A673 (cell line): ENCODE measurements around the gene GAD2. TPM values are rescaled to one million over a fixed set of nuclear protein-coding genes. Genes with fewer than 3 reads are reported as not detected.

ENCODE experiments used
- BruUV-seq: library from RNA; stranded (reverse); fragments of 400-500 nt; replicated peaks from 2 replicates; lab custom pipeline; 2021; lab: Mats Ljungman, UMichigan
- CTCF ChIA-PET: fragments of 300-600 bp; sonication (Branson Sonifier 250); formaldehyde crosslinking; loops from one replicate; lab custom pipeline; 2022; ENCODE audit warnings: antibody characterized with exemption; lab: Charles Lee
- POLR2A ChIA-PET: fragments of 300-600 bp; sonication (Branson Sonifier 250); formaldehyde crosslinking; loops from one replicate; lab custom pipeline; 2022; ENCODE audit warnings: antibody characterized with exemption; ENCODE audit not compliant: low non-redundant PET; lab: Charles Lee
- DNase-seq: peaks from one replicate; pipeline ENCODE4 v3.0.0-alpha.2; 2015; ENCODE audit warnings: low spot score
- H3K27ac ChIP-seq: fragments of 200-600 bp; sonication (generic); 2 replicates; pipeline ENCODE4 v1.5.1; 2016; ENCODE audit warnings: mixed run types, low read depth, mild to moderate bottlenecking, mixed read lengths, antibody characterized with exemption, low read length; ENCODE audit not compliant: poor library complexity, severe bottlenecking
- H3K27me3 ChIP-seq: fragments of 200-600 bp; sonication (generic); replicated peaks from 2 replicates; pipeline ENCODE4 v1.6.1; 2017; ENCODE audit warnings: mixed run types, low read depth, mild to moderate bottlenecking, mixed read lengths, antibody characterized with exemption, low read length; ENCODE audit not compliant: insufficient read depth, poor library complexity
- H3K36me3 ChIP-seq: fragments of 200-600 bp; sonication (generic); 2 replicates; pipeline ENCODE4 v1.6.1; 2016; ENCODE audit warnings: mixed run types, mild to moderate bottlenecking, mixed read lengths, antibody characterized with exemption, low read length; ENCODE audit not compliant: insufficient read depth, poor library complexity, severe bottlenecking
- H3K4me1 ChIP-seq: fragments of 200-600 bp; sonication (generic); 2 replicates; pipeline ENCODE4 v1.6.1; 2017; ENCODE audit warnings: mixed run types, mild to moderate bottlenecking, mixed read lengths, antibody characterized with exemption, low read length; ENCODE audit not compliant: insufficient read depth, poor library complexity, severe bottlenecking
- H3K4me3 ChIP-seq: fragments of 200-600 bp; sonication (generic); 2 replicates; pipeline ENCODE4 v1.5.1; 2016; ENCODE audit warnings: low read depth, mixed run types, mild to moderate bottlenecking, mixed read lengths, low read length; ENCODE audit not compliant: poor library complexity, severe bottlenecking
- H3K9me3 ChIP-seq: fragments of 200-600 bp; sonication (generic); 2 replicates; pipeline ENCODE4 v1.6.1; 2016; ENCODE audit warnings: mixed run types, low read depth, mild to moderate bottlenecking, mixed read lengths, antibody characterized with exemption, low read length; ENCODE audit not compliant: poor library complexity, severe bottlenecking
- CTCF ChIP-seq: fragments of 300-800, 200-600 bp; sonication (generic); conservative IDR thresholded peaks from 2 replicates; pipeline ENCODE4 v1.5.1; 2017; ENCODE audit warnings: low read depth, mild to moderate bottlenecking, antibody characterized with exemption, low read length, moderate library complexity, mixed read lengths
- EZH2 ChIP-seq: fragments of 200-600 bp; sonication (generic); IDR thresholded peaks from 2 replicates; pipeline ENCODE4 v1.6.1; 2017; ENCODE audit warnings: borderline replicate concordance, low read depth, mild to moderate bottlenecking, mixed read lengths, antibody characterized with exemption, low read length; ENCODE audit not compliant: poor library complexity, severe bottlenecking
- intact Hi-C: fragments of 100-400 bp; cut with micrococcal nuclease; formaldehyde crosslinking; loops from one replicate; pipeline ENCODE4 v1.10.0; 2022; ENCODE audit not compliant: unreplicated experiment
- total RNA-seq: library from RNA; stranded (reverse); gene quantifications from 2 replicates; pipeline ENCODE4 v1.2.3, GENCODE V29; 2021

GAD2 gene
- total RNA-seq, 1 experiment from 2014 or later = 0.28 TPM

- BruUV-seq = no TSS peak
- POLR2A ChIA-PET = no interaction called here
- Histone ChIP-seq H3K4me1 (no peaks in the 10 kb centered on the region), H3K9me3 (no peaks in the 10 kb centered on the region), H3K4me3 (no peak overlapping the region), H3K36me3 (no peaks in the 10 kb centered on the region), H3K27ac (no peak overlapping the region), H3K27me3 (peaks cover 8% of the 10 kb centered on the region)
- intact Hi-C loops = no loop called here
- CTCF ChIA-PET = no interaction called here
- TF ChIP-seq EZH2 (no peak), CTCF (no peak)
- DNase-seq = no peak
Measured at GRCh38 chr10:26311383-26311940, 94.9 kb downstream of the GAD2 start.

GRCh38 chr10:26314265-26315013 is 97.9 kb downstream of the GAD2 start:
- POLR2A ChIA-PET = no interaction called here
- intact Hi-C loops = no loop called here
- TF ChIP-seq EZH2 (no peak), CTCF (no peak)
- H3K27me3 ChIP-seq = peaks cover 5% of the 10 kb centered on the region
- CTCF ChIA-PET = no interaction called here
- no peak overlapping the region for H3K27ac ChIP-seq
- no peaks in the 10 kb centered on the region for H3K4me1 ChIP-seq
- no peaks in the 10 kb centered on the region for H3K36me3 ChIP-seq
- H3K4me3 ChIP-seq = no peak overlapping the region
- BruUV-seq = no TSS peak
- no peak for DNase-seq
- no peaks in the 10 kb centered on the region for H3K9me3 ChIP-seq

GRCh38 chr10:26318672-26319071 is 102.1 kb downstream of the GAD2 start:
- DNase-seq = no peak
- intact Hi-C loops = no loop called here
- no peak overlapping the region for H3K27ac ChIP-seq
- no peaks in the 10 kb centered on the region for H3K9me3 ChIP-seq
- no TSS peak for BruUV-seq
- ChIA-PET POLR2A (no interaction called here), CTCF (no interaction called here)
- H3K4me1 ChIP-seq = no peaks in the 10 kb centered on the region
- no peaks in the 10 kb centered on the region for H3K36me3 ChIP-seq
- no peak for TF ChIP-seq CTCF
- TF ChIP-seq EZH2 = no peak
- no peak overlapping the region for H3K4me3 ChIP-seq
- H3K27me3 ChIP-seq = no peaks in the 10 kb centered on the region
